ENCODE data around the gene PSME1.
A peak's percentile ranks its signal among the peaks of the same experiment; 100 is the strongest.

Gene PSME1

DNA sequence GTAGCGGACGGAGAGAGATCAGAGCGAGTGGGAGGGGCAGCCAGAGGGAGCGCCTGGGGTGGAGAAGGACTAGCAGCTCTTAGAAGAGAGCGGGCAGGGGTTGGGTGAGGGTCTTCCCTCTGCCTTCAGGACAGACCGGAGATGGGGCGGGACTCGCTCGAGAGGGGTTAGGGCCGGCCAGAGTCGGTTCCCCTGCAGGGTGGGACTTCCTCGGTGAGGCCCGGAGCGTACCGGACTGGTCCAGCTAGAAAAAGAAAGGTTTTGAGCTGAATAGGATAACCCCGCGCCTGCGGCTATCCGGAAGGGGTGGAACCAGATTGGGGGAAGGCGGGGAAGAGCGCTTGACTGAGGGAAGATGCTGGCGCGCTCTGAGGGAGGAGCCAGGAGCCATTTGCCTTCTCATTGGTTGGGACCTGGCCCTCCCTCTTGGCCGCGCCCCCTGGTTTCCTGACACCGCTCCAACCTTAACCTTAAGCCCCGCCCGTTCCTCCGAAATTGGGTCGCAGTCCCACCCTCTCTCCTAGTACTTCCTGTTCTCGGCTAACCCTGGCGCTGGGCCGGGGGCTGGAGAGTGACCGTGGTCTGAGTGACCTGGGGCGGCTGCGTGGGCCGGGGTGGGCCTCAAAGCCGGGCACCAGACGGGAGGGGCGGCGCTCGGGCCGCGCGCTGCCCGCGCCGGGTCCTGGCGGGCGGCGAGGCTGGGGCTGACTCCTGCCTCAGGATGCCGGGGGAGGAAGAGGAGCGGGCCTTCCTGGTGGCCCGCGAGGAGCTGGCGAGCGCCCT lies 11.2 kb downstream of the PSME1 start, which contains the start of gene RNF31:
Gene RNF31 (plus strand): TSS at position 521 of the 783 bp plus-strand sequence. CDS start 201 bp downstream, at position 722.
- DNase-seq (ENCODE audit: low spot score), result peak; percentile 99

DNA sequence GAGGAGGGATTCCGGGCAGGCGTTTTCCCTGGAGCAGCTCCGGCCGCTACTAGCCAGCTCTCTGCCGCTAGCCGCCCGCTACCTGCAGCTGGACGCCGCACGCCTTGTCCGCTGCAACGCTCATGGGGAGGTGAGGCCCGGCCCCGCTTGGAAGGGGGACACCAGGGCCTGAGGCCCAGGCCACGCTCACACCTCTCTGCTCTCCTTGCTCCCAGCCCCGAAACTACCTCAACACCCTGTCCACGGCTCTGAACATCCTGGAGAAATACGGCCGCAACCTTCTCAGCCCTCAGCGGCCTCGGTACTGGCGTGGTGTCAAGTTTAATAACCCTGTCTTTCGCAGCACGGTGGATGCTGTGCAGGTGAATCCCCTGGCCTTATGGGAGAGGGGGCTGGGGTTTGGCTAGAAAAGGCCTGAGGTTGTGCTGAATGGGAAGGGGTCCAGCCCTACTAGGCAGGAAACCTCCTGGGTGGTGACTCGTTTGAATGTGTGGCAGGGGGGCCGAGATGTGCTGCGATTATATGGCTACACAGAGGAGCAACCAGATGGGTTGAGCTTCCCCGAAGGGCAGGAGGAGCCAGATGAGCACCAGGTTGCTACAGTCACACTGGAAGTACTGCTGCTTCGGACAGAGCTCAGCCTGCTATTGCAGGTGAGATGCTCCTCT lies 11.9 kb downstream of the PSME1 start:
- no peak for DNase-seq (ENCODE audit: low spot score)

DNA sequence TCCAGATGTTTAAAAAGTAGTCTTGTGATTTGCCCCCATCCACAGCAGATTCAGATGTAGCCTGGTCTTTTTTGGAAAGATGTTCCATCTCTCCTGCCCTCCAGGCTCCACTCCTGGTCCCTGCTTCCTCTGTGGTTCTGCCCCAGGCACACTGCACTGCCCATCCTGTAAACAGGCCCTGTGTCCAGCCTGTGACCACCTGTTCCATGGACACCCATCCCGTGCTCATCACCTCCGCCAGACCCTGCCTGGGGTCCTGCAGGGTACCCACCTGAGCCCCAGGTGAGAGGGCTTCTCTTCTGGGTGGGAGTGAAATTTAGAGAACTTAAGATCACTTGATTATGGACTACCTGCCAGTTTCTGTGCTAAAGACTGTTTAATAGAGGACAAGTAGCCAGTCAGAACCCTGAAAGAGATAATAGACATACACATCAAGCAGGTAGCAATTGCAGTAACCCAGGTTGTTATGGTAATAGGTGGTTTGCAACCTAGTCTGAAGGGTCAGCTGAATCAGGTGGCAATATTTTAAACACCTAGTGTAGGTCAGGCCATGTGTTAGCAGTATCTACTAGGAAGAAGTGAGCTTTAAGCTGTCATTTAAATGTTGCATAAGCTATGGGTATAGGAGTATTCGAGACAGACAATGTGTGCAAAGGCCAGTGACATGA lies 13.4 kb downstream of the PSME1 start:
- no peak for DNase-seq (ENCODE audit: low spot score)

DNA sequence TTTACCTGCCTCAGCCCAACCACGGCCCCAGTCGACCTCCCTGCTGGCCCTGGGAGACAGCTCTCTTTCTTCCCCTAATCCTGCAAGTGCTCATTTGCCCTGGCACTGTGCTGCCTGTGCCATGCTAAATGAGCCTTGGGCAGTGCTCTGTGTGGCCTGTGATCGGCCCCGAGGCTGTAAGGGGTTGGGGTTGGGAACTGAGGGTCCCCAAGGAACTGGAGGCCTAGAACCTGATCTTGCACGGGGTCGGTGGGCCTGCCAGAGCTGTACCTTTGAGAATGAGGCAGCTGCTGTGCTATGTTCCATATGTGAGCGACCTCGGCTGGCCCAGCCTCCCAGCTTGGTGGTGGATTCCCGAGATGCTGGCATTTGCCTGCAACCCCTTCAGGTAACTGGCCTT lies 14.1 kb downstream of the PSME1 start:
- no peak for DNase-seq (ENCODE audit: low spot score)

DNA sequence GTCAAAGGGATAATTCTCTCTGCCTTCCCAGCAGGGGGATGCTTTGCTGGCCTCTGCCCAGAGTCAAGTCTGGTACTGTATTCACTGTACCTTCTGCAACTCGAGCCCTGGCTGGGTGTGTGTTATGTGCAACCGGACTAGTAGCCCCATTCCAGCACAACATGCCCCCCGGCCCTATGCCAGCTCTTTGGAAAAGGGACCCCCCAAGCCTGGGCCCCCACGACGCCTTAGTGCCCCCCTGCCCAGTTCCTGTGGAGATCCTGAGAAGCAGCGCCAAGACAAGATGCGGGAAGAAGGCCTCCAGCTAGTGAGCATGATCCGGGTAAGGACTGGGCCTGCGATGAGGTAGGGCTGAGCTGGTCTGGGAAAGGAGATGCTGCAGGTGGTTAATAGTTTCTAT lies 14.6 kb downstream of the PSME1 start:
- no peak for DNase-seq (ENCODE audit: low spot score)

DNA sequence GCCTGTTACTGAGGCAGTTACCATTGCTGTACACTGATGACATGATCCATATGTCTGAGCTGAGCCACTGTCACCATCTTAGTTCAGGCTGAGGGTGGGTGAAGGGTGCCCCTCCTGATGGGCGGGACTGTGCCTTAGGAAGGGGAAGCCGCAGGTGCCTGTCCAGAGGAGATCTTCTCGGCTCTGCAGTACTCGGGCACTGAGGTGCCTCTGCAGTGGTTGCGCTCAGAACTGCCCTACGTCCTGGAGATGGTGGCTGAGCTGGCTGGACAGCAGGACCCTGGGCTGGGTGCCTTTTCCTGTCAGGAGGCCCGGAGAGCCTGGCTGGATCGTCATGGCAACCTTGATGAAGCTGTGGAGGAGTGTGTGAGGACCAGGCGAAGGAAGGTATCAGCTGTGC lies 15.0 kb downstream of the PSME1 start:
- DNase-seq (ENCODE audit: low spot score), result no peak

DNA sequence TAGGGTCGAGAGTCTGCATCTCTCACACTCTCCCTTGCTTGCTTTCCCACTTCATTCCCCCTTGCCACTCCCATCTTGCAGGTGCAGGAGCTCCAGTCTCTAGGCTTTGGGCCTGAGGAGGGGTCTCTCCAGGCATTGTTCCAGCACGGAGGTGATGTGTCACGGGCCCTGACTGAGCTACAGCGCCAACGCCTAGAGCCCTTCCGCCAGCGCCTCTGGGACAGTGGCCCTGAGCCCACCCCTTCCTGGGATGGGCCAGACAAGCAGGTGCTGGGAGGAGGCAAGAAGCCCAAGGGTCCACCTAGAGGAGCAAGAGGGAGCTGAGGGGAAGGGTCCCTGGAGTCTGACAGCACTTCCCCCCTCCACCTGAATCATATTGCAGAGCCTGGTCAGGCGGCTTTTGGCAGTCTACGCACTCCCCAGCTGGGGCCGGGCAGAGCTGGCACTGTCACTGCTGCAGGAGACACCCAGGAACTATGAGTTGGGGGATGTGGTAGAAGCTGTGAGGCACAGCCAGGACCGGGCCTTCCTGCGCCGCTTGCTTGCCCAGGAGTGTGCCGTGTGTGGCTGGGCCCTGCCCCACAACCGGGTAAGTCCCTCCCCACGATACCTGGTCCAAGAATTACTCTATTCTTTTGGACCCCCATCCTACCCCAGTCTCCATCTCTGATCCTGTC lies 15.5 kb downstream of the PSME1 start:
- DNase-seq (ENCODE audit: low spot score), result no peak

DNA sequence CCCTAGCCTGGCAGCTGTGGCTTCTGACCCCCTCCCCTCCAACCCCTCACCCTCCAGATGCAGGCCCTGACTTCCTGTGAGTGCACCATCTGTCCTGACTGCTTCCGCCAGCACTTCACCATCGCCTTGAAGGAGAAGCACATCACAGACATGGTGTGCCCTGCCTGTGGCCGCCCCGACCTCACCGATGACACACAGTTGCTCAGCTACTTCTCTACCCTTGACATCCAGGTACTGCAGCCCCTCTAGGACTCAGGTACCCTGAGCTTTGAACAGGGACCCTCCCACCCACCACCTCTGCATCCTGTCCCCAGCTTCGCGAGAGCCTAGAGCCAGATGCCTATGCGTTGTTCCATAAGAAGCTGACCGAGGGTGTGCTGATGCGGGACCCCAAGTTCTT lies 19.1 kb downstream of the PSME1 start:
- DNase-seq (ENCODE audit: low spot score), result no peak

DNA sequence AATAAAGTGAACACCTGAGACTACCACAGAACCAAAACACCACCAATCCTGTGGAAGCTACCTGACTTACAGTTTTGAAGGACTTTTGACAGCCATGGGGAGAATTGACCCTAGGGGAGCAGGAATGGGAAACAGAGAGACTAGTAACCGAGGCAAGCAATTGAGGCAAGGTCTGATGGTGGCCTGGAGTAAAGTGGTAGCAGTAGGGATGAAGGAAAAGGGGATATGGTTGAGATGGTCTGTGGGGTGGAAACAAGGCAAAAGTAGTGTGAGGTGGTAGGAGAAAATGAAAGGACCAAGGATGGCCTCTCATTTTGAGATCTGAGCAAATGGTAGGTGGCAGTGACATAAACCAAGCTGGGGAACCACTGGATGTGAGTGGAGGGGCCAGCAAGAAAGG lies 20.8 kb downstream of the PSME1 start:
- DNase-seq (ENCODE audit: low spot score), result no peak

DNA sequence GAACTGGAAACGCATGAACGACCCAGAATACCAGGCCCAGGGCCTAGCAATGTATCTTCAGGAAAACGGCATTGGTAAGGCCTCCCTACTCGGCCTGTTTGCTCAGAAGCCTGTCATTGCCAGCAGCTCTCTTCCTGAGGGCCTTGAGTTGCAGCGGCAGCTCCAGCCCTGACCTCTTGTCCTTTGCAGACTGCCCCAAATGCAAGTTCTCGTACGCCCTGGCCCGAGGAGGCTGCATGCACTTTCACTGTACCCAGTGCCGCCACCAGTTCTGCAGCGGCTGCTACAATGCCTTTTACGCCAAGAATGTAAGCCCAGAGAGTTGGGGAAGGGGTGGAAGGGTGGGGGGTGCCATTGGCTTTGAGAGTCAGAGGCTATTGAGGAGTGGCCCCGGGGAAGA lies 21.3 kb downstream of the PSME1 start:
- no peak for DNase-seq (ENCODE audit: low spot score)

DNA sequence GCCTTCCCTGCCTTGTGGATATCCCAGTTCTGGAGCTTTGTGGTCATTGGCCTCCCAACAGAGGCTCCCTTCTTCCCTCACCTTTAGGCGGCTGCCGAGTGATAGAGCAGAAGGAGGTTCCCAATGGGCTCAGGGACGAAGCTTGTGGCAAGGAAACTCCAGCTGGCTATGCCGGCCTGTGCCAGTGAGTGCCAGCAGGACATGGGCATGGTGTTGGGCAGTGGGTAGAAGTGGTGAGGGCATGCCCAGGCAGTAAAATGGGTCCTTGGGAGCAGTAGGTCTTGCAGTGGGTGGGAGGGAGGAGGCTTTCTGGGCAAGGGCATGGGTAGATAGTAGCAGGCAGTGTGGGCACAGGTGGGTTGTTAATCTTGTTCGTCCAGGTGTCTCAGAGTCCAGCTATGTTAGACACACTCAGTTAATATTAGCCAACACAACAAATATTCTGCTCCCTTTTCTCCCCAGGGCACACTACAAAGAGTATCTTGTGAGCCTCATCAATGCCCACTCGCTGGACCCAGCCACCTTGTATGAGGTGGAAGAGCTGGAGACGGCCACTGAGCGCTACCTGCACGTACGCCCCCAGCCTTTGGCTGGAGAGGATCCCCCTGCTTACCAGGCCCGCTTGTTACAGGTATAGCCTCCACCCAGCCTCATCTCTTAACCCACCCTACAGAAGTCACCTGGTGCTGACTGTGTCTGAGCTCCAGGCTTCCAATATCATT lies 23.9 kb downstream of the PSME1 start:
- no peak for DNase-seq (ENCODE audit: low spot score)

DNA sequence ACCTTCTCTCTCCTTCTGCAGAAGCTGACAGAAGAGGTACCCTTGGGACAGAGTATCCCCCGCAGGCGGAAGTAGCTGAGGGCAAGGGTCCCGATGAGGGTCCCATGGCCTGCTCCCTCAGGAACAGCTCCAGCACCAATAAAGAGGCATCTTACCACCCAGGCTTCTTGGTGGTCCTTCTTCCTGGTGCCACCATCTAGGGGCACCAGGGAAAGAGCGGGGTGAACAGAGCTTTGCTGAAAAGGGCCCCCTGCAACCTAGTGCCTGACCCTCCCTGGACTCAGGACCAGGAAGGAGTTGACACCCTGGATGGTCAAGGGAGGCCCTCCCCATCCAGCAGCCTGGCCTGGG lies 24.5 kb downstream of the PSME1 start:
- DNase-seq (ENCODE audit: low spot score), result no peak

DNA sequence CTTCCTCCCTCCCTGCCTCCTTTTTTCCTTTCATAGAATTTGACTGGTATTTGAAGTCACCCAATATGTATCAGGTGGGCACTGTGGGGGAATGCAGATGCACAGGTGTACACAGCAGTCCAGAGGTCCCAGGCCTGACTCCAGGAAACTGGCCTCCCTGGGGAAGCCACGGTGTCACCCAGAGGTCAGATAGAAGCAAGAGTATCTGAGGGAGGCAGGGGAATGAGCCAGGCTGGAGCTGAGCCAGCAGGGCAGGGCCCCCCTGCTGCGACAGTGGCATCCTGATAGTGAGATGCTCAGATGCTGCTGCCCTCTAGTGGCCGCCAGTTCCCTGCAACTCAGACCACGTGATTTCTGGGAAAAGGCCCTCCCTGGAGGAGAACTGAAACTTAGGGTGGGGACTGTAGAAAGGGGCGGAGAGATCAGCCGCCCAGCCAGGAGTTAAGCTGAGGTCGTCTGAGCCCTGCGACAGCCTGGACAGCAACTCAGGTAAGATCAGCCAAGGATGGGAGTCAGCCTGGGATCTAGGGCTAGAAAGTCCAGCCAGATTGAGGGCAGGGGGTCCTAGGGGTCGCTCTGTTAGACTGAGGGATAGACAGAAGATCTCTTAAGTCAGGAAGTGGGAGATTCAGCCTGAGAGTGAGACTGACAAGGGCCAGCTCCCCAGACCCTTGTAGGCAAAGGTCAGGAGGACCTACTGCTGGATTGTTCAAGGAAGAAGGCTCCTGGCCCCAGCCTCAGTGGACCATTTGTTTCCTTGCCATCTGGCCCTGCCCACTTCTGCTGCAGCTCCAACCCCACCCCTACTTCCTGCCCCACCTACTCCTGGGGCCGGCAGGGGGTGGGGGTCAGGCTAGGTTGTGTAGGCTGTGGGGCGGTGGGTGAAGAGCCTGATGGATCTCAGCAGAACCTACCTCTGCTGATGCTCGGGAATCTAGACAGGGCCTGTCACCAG lies 25.1 kb downstream of the PSME1 start, which contains the start of gene IRF9:
Gene IRF9 (plus strand): TSS at position 416 of the 955 bp plus-strand sequence. CDS start 880 bp downstream, outside the sequence.
- DNase-seq (ENCODE audit: low spot score), result peak; percentile 94

DNA sequence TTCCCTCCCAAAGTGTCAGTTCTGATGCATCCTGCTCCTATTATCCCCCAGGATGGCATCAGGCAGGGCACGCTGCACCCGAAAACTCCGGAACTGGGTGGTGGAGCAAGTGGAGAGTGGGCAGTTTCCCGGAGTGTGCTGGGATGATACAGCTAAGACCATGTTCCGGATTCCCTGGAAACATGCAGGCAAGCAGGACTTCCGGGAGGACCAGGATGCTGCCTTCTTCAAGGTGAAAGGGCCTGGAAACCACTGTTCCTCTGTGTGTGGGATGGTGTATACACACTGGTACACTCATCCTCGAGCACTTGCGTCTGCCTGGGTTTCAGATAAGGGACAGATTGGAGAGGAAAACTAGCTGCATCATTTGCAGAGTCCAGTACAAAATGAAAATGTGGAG lies 26.1 kb downstream of the PSME1 start:
- no peak for DNase-seq (ENCODE audit: low spot score)

DNA sequence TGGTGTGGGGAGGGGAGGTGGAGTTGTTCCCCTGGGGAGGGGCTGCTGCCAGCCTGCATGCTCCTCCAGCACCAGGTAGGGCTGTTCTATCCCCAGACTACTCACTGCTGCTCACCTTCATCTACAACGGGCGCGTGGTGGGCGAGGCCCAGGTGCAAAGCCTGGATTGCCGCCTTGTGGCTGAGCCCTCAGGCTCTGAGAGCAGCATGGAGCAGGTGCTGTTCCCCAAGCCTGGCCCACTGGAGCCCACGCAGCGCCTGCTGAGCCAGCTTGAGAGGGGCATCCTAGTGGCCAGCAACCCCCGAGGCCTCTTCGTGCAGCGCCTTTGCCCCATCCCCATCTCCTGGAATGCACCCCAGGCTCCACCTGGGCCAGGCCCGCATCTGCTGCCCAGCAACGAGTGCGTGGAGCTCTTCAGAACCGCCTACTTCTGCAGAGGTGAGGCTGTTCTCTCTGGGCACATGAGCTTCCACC lies 28.6 kb downstream of the PSME1 start:
- no peak for DNase-seq (ENCODE audit: low spot score)

DNA sequence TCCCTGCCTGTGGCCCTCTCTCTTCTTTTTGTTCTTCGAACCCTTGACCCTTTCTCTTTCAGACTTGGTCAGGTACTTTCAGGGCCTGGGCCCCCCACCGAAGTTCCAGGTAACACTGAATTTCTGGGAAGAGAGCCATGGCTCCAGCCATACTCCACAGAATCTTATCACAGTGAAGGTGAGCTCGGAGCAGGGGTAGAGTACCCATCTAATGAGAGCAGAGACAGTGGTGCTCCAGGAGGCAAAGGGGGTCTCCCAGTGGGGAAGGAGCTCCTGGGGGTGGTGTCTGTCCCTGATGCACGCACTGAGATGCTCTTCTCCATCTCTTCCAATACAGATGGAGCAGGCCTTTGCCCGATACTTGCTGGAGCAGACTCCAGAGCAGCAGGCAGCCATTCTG lies 29.8 kb downstream of the PSME1 start:
- no peak for DNase-seq (ENCODE audit: low spot score)

DNA sequence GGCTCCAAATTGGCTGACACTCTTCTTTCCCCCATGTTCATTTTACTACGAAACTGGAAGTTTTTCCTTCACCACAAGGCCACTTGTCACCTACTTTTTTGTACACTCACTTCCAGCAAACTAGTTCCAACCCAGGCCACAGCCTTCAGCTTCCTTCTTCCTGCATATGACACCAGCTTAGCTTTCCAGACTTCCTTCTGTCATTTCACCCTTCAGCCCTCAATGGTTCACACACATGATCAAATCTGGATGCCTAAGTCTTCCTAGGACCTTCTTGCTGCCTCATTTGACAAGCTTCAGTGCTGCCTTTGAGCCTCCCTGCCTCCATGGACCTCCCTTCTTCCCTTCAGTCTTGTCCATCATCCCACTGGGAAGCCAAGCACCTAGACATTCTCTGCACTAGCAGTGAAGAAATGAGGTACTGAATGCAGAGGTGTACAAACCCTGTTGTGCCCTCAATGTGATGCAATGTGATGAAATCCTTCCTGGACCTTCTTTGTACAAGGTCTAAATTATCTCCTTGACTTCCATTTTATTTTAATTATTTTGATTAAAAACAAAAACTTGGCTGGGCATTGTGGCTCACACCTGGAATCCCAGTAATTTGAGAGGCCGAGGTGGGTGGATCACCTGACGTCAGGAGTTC lies 31.6 kb downstream of the PSME1 start:
- DNase-seq (ENCODE audit: low spot score), result no peak

DNA sequence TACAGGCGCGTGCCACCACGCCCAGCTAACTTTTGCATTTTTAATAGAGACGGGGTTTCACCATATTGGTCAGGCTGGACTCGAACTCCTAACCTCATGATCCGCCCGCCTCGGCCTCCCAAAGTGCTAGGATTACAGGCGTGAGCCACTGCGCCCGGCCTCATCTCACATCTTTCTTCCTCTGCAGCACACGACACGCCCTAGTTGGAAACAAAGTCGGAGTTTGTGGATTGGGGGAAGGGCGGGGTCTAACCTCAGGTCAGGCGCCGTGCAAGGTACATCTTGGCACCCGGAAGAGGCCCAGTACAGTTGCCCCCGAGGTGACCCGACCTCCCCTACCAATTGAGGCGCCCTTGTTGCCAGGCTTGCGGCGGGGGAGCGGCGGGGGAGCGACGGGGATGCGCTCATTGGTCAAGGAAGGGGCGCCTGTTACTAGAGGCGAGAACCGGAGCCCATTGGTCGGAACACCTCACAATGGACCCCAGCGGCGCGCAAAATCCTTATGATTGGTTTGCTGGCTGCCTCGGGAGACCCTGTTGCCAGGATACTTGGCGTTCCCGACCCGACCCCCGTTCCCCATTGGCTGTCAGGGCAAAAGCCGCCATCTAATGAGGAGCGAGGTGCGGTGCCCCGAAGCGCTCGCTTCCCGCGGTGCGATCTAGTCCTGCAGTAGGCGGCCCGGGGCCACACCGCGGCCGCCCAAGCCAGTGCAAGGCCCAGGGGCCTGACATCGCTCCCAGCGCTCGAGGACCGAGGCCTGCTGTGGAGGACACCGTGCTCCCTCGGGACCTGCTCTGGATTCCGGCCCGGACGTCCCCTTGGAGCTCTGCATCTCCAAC lies 35.6 kb downstream of the PSME1 start, which contains the start of gene REC8:
Gene REC8 (plus strand): TSS at position 659 of the 839 bp plus-strand sequence. CDS start 473 bp downstream, outside the sequence.
- peak; percentile 99 for DNase-seq (ENCODE audit: low spot score)

Measured in SK-N-DZ (cell line).